Endothelial cell (in vitro differentiated cells): ENCODE data around the gene GRM5. TPM values are rescaled to one million over a fixed set of nuclear protein-coding genes. Genes with fewer than 3 reads are reported as not detected.
"Not testable (repeated sequence)": the region's sequence is repeated elsewhere in the genome, so short reads cannot be mapped to it uniquely, and the experiment has no call there.

Experiments used
- DNase-seq: peaks from one replicate; pipeline ENCODE4 v3.0.0; 2021; ENCODE audit warnings: low spot score
- H3K27ac Mint-ChIP-seq: one replicate; pipeline ENCODE4 v1.8.0; 2021; ENCODE audit warnings: mixed read lengths, inconsistent platforms; ENCODE audit not compliant: unreplicated experiment
- H3K27me3 Mint-ChIP-seq: one replicate; pipeline ENCODE4 v1.8.0; 2021; ENCODE audit warnings: mild to moderate bottlenecking, moderate library complexity, mixed read lengths, inconsistent platforms; ENCODE audit not compliant: unreplicated experiment
- H3K36me3 Mint-ChIP-seq: one replicate; pipeline ENCODE4 v1.8.0; 2021; ENCODE audit warnings: mild to moderate bottlenecking, low read depth, mixed read lengths, inconsistent platforms; ENCODE audit not compliant: unreplicated experiment
- H3K4me1 Mint-ChIP-seq: one replicate; pipeline ENCODE4 v1.8.0; 2021; ENCODE audit warnings: mild to moderate bottlenecking, mixed read lengths, inconsistent platforms; ENCODE audit not compliant: unreplicated experiment
- H3K4me3 Mint-ChIP-seq: one replicate; pipeline ENCODE4 v1.8.0; 2021; ENCODE audit warnings: mild to moderate bottlenecking, mixed read lengths, inconsistent platforms; ENCODE audit not compliant: unreplicated experiment
- H3K9me3 Mint-ChIP-seq: one replicate; pipeline ENCODE4 v1.8.0; 2021; ENCODE audit warnings: mixed read lengths, inconsistent platforms; ENCODE audit not compliant: unreplicated experiment
- CTCF ChIP-seq: fragments of 200-600 bp; sonication (generic); IDR thresholded peaks from one replicate; pipeline ENCODE4 v1.5.0; 2021; ENCODE audit warnings: antibody characterized with exemption; ENCODE audit not compliant: unreplicated experiment
- total RNA-seq: library from RNA; stranded (reverse); fragmentation: NEBNext Ultra II Directional; extraction: Animal tissue kit (Norgen Biotek cat#: 25700); gene quantifications from one replicate; pipeline ENCODE4 v1.2.1, GENCODE V29; 2021; ENCODE audit not compliant: unreplicated experiment

The GRM5 gene
- total RNA-seq, 1 donor from 2014 or later = 0.28 TPM

GRCh38 chr11:89016214-89016613 lies 49.6 kb downstream of the GRM5 start:
- H3K4me3 Mint-ChIP-seq = no peak overlapping the region
- no peak overlapping the region for H3K27ac Mint-ChIP-seq
- no peaks in the 10 kb centered on the region for H3K4me1 Mint-ChIP-seq
- no peaks in the 10 kb centered on the region for H3K9me3 Mint-ChIP-seq
- H3K27me3 Mint-ChIP-seq = no peaks in the 10 kb centered on the region
- DNase-seq = no peak
- no peaks in the 10 kb centered on the region for H3K36me3 Mint-ChIP-seq
- TF ChIP-seq CTCF = no peak

DNA sequence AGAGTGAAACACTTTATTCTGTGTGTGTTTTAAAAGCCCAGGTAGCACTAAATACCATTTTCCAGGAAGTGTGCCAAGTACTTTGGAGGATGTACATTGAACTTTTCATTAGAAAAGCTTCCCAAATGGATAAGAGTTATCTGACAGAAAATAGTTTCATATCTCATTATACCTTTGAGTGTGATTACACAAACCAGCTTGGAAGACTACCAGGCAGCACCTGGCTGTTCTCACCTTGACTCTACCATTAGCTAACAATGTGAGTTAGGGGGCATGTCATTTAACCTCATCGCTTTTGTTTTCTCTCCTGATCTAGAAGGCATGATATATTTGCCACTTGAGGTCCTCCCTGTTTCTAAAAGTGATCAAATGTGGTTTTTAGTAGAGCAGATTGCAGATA lies 50.2 kb downstream of the GRM5 start:
- Mint-ChIP-seq H3K27ac (no peak overlapping the region), H3K27me3 (no peaks in the 10 kb centered on the region), H3K36me3 (no peaks in the 10 kb centered on the region), H3K4me3 (no peak overlapping the region), H3K4me1 (no peaks in the 10 kb centered on the region), H3K9me3 (no peaks in the 10 kb centered on the region)
- TF ChIP-seq CTCF = no peak
- DNase-seq = no peak

GRCh38 chr11:89000852-89001251 lies 64.9 kb downstream of the GRM5 start:
- H3K36me3 Mint-ChIP-seq, H3K27ac Mint-ChIP-seq, H3K4me1 Mint-ChIP-seq, DNase-seq, H3K4me3 Mint-ChIP-seq, H3K27me3 Mint-ChIP-seq, H3K9me3 Mint-ChIP-seq: not testable (repeated sequence)

DNA sequence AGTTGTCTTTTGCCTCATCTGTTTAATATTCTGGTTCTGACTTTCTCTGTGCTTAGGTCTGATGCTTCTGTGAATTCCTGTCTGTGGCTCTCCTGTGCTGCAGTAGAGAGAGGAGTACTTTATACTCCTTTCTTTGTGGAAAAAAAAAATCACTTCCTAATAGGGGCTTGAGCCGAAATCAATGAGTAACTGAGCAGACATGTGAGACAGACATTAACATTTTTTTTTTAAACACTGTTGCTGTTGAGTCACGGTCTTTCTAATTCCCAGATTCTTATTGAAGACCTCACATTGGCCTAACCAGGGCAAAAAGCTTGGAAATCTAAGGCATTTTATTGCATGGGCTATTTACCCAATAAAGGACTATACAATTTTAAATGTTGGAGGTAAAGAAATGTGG lies 86.1 kb downstream of the GRM5 start:
- Mint-ChIP-seq H3K27me3 (no peaks in the 10 kb centered on the region), H3K4me1 (no peaks in the 10 kb centered on the region), H3K27ac (no peak overlapping the region), H3K36me3 (no peaks in the 10 kb centered on the region), H3K9me3 (no peaks in the 10 kb centered on the region), H3K4me3 (no peak overlapping the region)
- TF ChIP-seq CTCF = no peak
- no peak for DNase-seq

GRCh38 chr11:88978992-88979391 lies 86.8 kb downstream of the GRM5 start:
- not testable (repeated sequence) for H3K4me3 Mint-ChIP-seq, H3K27me3 Mint-ChIP-seq, H3K9me3 Mint-ChIP-seq, H3K4me1 Mint-ChIP-seq, DNase-seq, H3K27ac Mint-ChIP-seq, H3K36me3 Mint-ChIP-seq

DNA sequence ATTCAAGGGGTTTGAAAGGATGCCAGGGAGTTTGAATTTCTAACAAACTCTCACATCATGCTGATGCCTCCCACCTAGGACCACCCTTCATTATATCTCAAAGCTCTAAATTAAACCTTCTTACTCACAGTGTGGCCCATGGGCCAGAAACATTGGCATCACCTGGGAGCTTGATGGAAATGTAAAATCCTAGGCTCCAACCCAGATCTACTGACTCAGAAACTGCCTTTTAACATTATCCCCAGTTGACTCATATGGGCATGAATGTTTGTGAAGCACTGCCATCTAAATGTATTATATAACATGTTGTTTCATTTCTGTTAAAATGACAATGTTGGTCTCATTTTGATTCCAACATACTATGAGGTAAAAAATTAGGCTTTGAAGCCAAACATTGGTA lies 90.3 kb downstream of the GRM5 start:
- not testable (repeated sequence) for H3K4me1 Mint-ChIP-seq, DNase-seq, H3K36me3 Mint-ChIP-seq, H3K9me3 Mint-ChIP-seq, H3K27ac Mint-ChIP-seq, H3K27me3 Mint-ChIP-seq, H3K4me3 Mint-ChIP-seq

DNA sequence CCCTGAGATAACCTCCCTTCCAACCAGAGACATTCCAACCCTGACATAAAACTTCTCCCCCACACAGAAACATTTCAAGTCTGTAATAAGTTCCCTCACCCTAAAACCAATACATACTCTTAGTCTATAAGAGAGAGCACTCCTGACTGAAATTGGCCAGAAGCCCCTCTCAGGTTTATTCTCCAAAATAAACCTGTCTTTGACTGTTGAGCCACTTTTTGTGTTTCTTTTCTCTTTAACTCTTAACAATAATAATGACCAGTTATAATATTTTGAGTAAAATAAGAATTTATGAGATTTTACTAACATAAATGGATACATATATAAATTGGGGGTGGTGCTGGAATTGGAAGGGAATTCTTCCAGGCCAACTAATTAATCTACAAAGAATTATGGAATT lies 93.6 kb downstream of the GRM5 start:
- H3K9me3 Mint-ChIP-seq = no peaks in the 10 kb centered on the region
- no peaks in the 10 kb centered on the region for H3K27me3 Mint-ChIP-seq
- TF ChIP-seq CTCF = no peak
- DNase-seq = no peak
- H3K27ac Mint-ChIP-seq = no peak overlapping the region
- no peaks in the 10 kb centered on the region for H3K4me1 Mint-ChIP-seq
- H3K4me3 Mint-ChIP-seq = no peak overlapping the region
- no peaks in the 10 kb centered on the region for H3K36me3 Mint-ChIP-seq

GRCh38 chr11:88961621-88962020 lies 104.2 kb downstream of the GRM5 start:
- not testable (repeated sequence) for DNase-seq, H3K27ac Mint-ChIP-seq, H3K36me3 Mint-ChIP-seq, H3K4me1 Mint-ChIP-seq, H3K4me3 Mint-ChIP-seq, H3K27me3 Mint-ChIP-seq, H3K9me3 Mint-ChIP-seq

DNA sequence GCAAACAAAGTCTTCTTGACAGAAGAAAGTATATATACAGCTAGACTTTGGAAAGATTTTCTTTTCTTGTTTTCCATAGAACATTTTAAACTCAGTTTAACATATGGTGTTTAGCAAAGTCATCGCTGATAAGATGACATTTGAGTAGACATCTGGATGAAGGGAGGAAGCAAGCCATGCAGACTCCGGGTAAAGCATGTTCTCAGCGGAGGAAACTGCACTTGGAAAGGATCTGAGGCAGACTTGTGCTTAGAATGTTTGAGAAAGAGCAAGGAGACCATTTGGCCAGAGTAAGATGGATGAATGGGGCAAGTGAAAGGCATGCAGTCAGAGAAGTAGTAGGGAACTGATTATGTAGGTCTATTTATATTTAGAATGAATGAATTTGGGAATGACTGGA lies 105.9 kb downstream of the GRM5 start:
- H3K27ac Mint-ChIP-seq, H3K36me3 Mint-ChIP-seq, H3K4me3 Mint-ChIP-seq, H3K27me3 Mint-ChIP-seq, H3K4me1 Mint-ChIP-seq, DNase-seq, H3K9me3 Mint-ChIP-seq: not testable (repeated sequence)
